HL-60 (cell line): Measurements from ENCODE around the gene COL4A2.

Experiments
- DNase-seq, 2 experiments: peaks; one replicate each; pipeline ENCODE4 v3.0.0-alpha.2; 2010 to 2020; ENCODE audit warnings: low read depth in 1 of 2, low spot score in 1 of 2
- H3K27ac ChIP-seq: fragments of 250-450 bp; sonication (Bioruptor Pico); replicated peaks from 2 replicates; pipeline ENCODE4 v1.5.1; 2020; ENCODE audit warnings: mild to moderate bottlenecking, moderate library complexity
- H3K27me3 ChIP-seq: fragments of 250-450 bp; sonication (Bioruptor Pico); 2 replicates; pipeline ENCODE4 v1.5.1; 2021; ENCODE audit warnings: mild to moderate bottlenecking, moderate library complexity; ENCODE audit not compliant: insufficient read depth, poor library complexity, severe bottlenecking
- H3K4me3 ChIP-seq: replicated peaks from 2 replicates; pipeline ENCODE4 v1.5.1; 2011; ENCODE audit warnings: mild to moderate bottlenecking, control low read depth, low read length; ENCODE audit not compliant: insufficient read depth
- CTCF ChIP-seq: IDR thresholded peaks from one replicate; pipeline ENCODE4 v1.5.1; 2011; ENCODE audit warnings: low read length, control low read depth, inconsistent platforms; ENCODE audit not compliant: insufficient read depth
- GABPA ChIP-seq: IDR thresholded peaks from 2 replicates; pipeline ENCODE4 v1.6.1; 2012; ENCODE audit warnings: low read depth
- POLR2AphosphoS5 ChIP-seq: IDR thresholded peaks from 2 replicates; pipeline ENCODE4 v1.6.1; 2012; ENCODE audit warnings: low read depth
- REST ChIP-seq: IDR thresholded peaks from 2 replicates; pipeline ENCODE4 v1.6.1; 2012; ENCODE audit warnings: low read depth; ENCODE audit not compliant: insufficient replicate concordance
- SPI1 ChIP-seq: IDR thresholded peaks from 2 replicates; pipeline ENCODE4 v1.6.1; 2012; ENCODE audit warnings: low read depth, mild to moderate bottlenecking, borderline replicate concordance

The COL4A2 gene

GRCh38 chr13:110305001-110305400, 2.1 kb upstream of the COL4A2 start:
- DNase-seq, result no peak
- no peak overlapping the region for H3K27ac ChIP-seq
- no peak for TF ChIP-seq SPI1
- no peak for TF ChIP-seq POLR2AphosphoS5
- no peak for TF ChIP-seq REST
- no peak for TF ChIP-seq GABPA
- peaks cover 84% of the 10 kb centered on the region for H3K27me3 ChIP-seq
- no peak overlapping the region for H3K4me3 ChIP-seq

- no peak for TF ChIP-seq SPI1
- no peak for TF ChIP-seq REST
- no peak for TF ChIP-seq CTCF
- TF ChIP-seq POLR2AphosphoS5, result no peak
- TF ChIP-seq GABPA, result no peak
- Histone ChIP-seq H3K27ac (no peak overlapping the region), H3K27me3 (peaks cover 83% of the 10 kb centered on the region), H3K4me3 (no peak overlapping the region)
- no peak for DNase-seq
Measured at GRCh38 chr13:110305544-110305943, 1.5 kb upstream of the COL4A2 start.

GRCh38 chr13:110305949-110306339, 1.1 kb upstream of the COL4A2 start:
- peaks cover 84% of the 10 kb centered on the region for H3K27me3 ChIP-seq
- no peak for DNase-seq
- no peak overlapping the region for H3K4me3 ChIP-seq
- H3K27ac ChIP-seq, result no peak overlapping the region
- TF ChIP-seq SPI1 (no peak), POLR2AphosphoS5 (no peak), REST (no peak), GABPA (no peak), CTCF (no peak)

- TF ChIP-seq SPI1 (no peak), GABPA (no peak), REST (no peak), CTCF (no peak), POLR2AphosphoS5 (no peak)
- peaks cover 84% of the 10 kb centered on the region for H3K27me3 ChIP-seq
- no peak overlapping the region for H3K27ac ChIP-seq
- DNase-seq, result no peak
- H3K4me3 ChIP-seq, result no peak overlapping the region
Measured at GRCh38 chr13:110306340-110306959, 634 bp upstream of the COL4A2 start.
